H9 (cell line): ENCODE measurements around the gene KRTAP4-8. TPM values are rescaled to one million over a fixed set of nuclear protein-coding genes. Genes with fewer than 3 reads are reported as not detected.
A peak's percentile ranks its signal among the peaks of the same experiment; 100 is the strongest.

Experiments used
- DNase-seq: peaks from one replicate; pipeline ENCODE4 v3.0.0-alpha.2; 2017
- H2AFZ ChIP-seq: one replicate; pipeline ENCODE4 v1.6.1; 2013; ENCODE audit warnings: mild to moderate bottlenecking, low read length, control low read depth, moderate library complexity
- H2AK5ac ChIP-seq: 2 replicates; pipeline ENCODE4 v1.6.1; 2013; ENCODE audit warnings: low read length, control low read depth, mixed read lengths; ENCODE audit not compliant: insufficient read length
- H2BK120ac ChIP-seq: one replicate; pipeline ENCODE4 v1.6.1; 2013; ENCODE audit warnings: low read depth, mild to moderate bottlenecking, low read length, control low read depth, inconsistent platforms; ENCODE audit not compliant: poor library complexity, severe bottlenecking
- H2BK12ac ChIP-seq: 2 replicates; pipeline ENCODE4 v1.6.1; 2013; ENCODE audit warnings: low read length, control low read depth, mixed read lengths, low read depth; ENCODE audit not compliant: insufficient read length
- H2BK15ac ChIP-seq: 2 replicates; pipeline ENCODE4 v1.6.1; 2013; ENCODE audit warnings: low read depth, low read length, control low read depth
- H2BK20ac ChIP-seq: one replicate; pipeline ENCODE4 v1.6.1; 2013; ENCODE audit warnings: low read depth, mild to moderate bottlenecking, low read length, control low read depth, inconsistent platforms; ENCODE audit not compliant: poor library complexity, severe bottlenecking
- H2BK5ac ChIP-seq: 2 replicates; pipeline ENCODE4 v1.6.1; 2013; ENCODE audit warnings: low read length, control low read depth, mixed read lengths; ENCODE audit not compliant: insufficient read length
- H3K14ac ChIP-seq: 2 replicates; pipeline ENCODE4 v1.6.1; 2013; ENCODE audit warnings: low read length, control low read depth; ENCODE audit not compliant: insufficient read depth
- H3K18ac ChIP-seq: 2 replicates; pipeline ENCODE4 v1.6.1; 2013; ENCODE audit warnings: low read depth, mild to moderate bottlenecking, mixed read lengths, low read length, control low read depth; ENCODE audit not compliant: insufficient read length
- H3K23ac ChIP-seq: 2 replicates; pipeline ENCODE4 v1.6.1; 2013; ENCODE audit warnings: low read length, control low read depth, mixed read lengths, low read depth; ENCODE audit not compliant: insufficient read length
- H3K23me2 ChIP-seq: 2 replicates; pipeline ENCODE4 v1.6.1; 2013; ENCODE audit warnings: low read depth, mild to moderate bottlenecking, mixed read lengths, low read length, control low read depth; ENCODE audit not compliant: insufficient read length, poor library complexity, severe bottlenecking
- H3K27ac ChIP-seq: 2 replicates; pipeline ENCODE4 v1.5.1; 2013; ENCODE audit warnings: low read length, control low read depth, mixed read lengths, low read depth; ENCODE audit not compliant: insufficient read length
- H3K27me3 ChIP-seq: 2 replicates; pipeline ENCODE4 v1.6.1; 2013; ENCODE audit warnings: low read length, control low read depth, inconsistent platforms; ENCODE audit not compliant: insufficient read depth
- H3K4ac ChIP-seq: 2 replicates; pipeline ENCODE4 v1.6.1; 2013; ENCODE audit warnings: low read depth, mild to moderate bottlenecking, control low read depth, inconsistent platforms, low read length, moderate library complexity
- H3K4me1 ChIP-seq: 2 replicates; pipeline ENCODE4 v1.6.1; 2013; ENCODE audit warnings: low read length, control low read depth, inconsistent platforms; ENCODE audit not compliant: insufficient read depth
- H3K4me2 ChIP-seq: 2 replicates; pipeline ENCODE4 v1.6.1; 2013; ENCODE audit warnings: low read length, control low read depth, mixed read lengths; ENCODE audit not compliant: insufficient read length, insufficient read depth
- H3K56ac ChIP-seq: 2 replicates; pipeline ENCODE4 v1.6.1; 2013; ENCODE audit warnings: low read depth, mild to moderate bottlenecking, mixed read lengths, low read length, control low read depth; ENCODE audit not compliant: insufficient read length
- H3K79me1 ChIP-seq: 2 replicates; pipeline ENCODE4 v1.6.1; 2013; ENCODE audit warnings: low read depth, mild to moderate bottlenecking, moderate library complexity, low read length, control low read depth, inconsistent platforms; ENCODE audit not compliant: insufficient read depth, poor library complexity, severe bottlenecking
- H3K79me2 ChIP-seq: 2 replicates; pipeline ENCODE4 v1.6.1; 2013; ENCODE audit warnings: low read length, control low read depth, inconsistent platforms; ENCODE audit not compliant: insufficient read depth
- H3K9ac ChIP-seq: 2 replicates; pipeline ENCODE4 v1.6.1; 2013; ENCODE audit warnings: low read length, control low read depth, mixed read lengths; ENCODE audit not compliant: insufficient read length; ENCODE audit errors: extremely low read depth
- H3K9me3 ChIP-seq: one replicate; pipeline ENCODE4 v1.6.1; 2013; ENCODE audit warnings: low read depth, low read length, inconsistent platforms; ENCODE audit not compliant: control insufficient read depth
- H3T11ph ChIP-seq: one replicate; pipeline ENCODE4 v1.6.1; 2013; ENCODE audit warnings: mild to moderate bottlenecking, low read length, control low read depth, inconsistent platforms
- H4K20me1 ChIP-seq: one replicate; pipeline ENCODE4 v1.6.1; 2013; ENCODE audit not compliant: control insufficient read depth, insufficient read length, insufficient read depth
- H4K5ac ChIP-seq: 2 replicates; pipeline ENCODE4 v1.6.1; 2013; ENCODE audit warnings: low read depth, mild to moderate bottlenecking, mixed read lengths, low read length, control low read depth; ENCODE audit not compliant: insufficient read length
- H4K8ac ChIP-seq: replicated peaks from 2 replicates; pipeline ENCODE4 v1.6.1; 2013; ENCODE audit warnings: low read length, control low read depth, mixed read lengths, low read depth; ENCODE audit not compliant: insufficient read length
- H4K91ac ChIP-seq: 2 replicates; pipeline ENCODE4 v1.6.1; 2013; ENCODE audit warnings: low read depth, mild to moderate bottlenecking, moderate library complexity, mixed read lengths, low read length, control low read depth; ENCODE audit not compliant: insufficient read length
- H3K27ac Mint-ChIP-seq, 3 experiments: 2 replicates in 2 of 3; 3 replicates in 1 of 3; pipeline ENCODE4 v1.8.0; 2020 to 2021; ENCODE audit warnings: mixed read lengths in 3 of 3, mild to moderate bottlenecking in 1 of 3, moderate library complexity in 1 of 3
- H3K27me3 Mint-ChIP-seq: 2 replicates; pipeline ENCODE4 v1.8.0; 2021; ENCODE audit warnings: low read depth, mild to moderate bottlenecking, moderate library complexity, mixed read lengths
- H3K36me3 Mint-ChIP-seq, 3 experiments: 2 replicates in 2 of 3; 3 replicates in 1 of 3; pipeline ENCODE4 v1.8.0; 2020 to 2021; ENCODE audit warnings: low read depth in 3 of 3, mixed read lengths in 3 of 3; ENCODE audit not compliant: insufficient read depth in 1 of 3
- H3K4me1 Mint-ChIP-seq, 2 experiments: 2 replicates each; pipeline ENCODE4 v1.8.0; 2020; ENCODE audit warnings: mixed read lengths in 2 of 2
- H3K4me3 Mint-ChIP-seq, 2 experiments: 2 replicates in 1 of 2; 3 replicates in 1 of 2; pipeline ENCODE4 v1.8.0; 2020 to 2021; ENCODE audit warnings: mild to moderate bottlenecking in 2 of 2, mixed read lengths in 2 of 2, moderate library complexity in 1 of 2
- H3K9me3 Mint-ChIP-seq, 2 experiments: 2 replicates in 1 of 2; 3 replicates in 1 of 2; pipeline ENCODE4 v1.8.0; 2020; ENCODE audit warnings: mild to moderate bottlenecking in 2 of 2, mixed read lengths in 2 of 2, moderate library complexity in 1 of 2
- WGBS: extraction: QIAGEN DNeasy Blood & Tissue Kit; methylation state at CpG from one replicate; pipeline ENCODE4 v1.1.7; 2013; ENCODE audit warnings: missing lambda C conversion rate, low lambda C conversion rate, mixed read lengths; ENCODE audit not compliant: insufficient read length; ENCODE audit errors: extremely low coverage; 5-methylcytosine and 5-hydroxymethylcytosine counted together
- total RNA-seq: library from RNA; stranded (reverse); gene quantifications from 2 replicates; pipeline ENCODE4 v1.2.1, GENCODE V29; 2021
- TF ChIP-seq, protein P1 (sequence below): fragments of 200-600 bp; sonication (generic); conservative IDR thresholded peaks from 3 replicates; pipeline ENCODE4 v1.8.0; 2021; ENCODE audit warnings: antibody characterized with exemption, mild to moderate bottlenecking

KRTAP4-8 gene
- total RNA-seq, 1 experiment from 2014 or later: not detected

DNA sequence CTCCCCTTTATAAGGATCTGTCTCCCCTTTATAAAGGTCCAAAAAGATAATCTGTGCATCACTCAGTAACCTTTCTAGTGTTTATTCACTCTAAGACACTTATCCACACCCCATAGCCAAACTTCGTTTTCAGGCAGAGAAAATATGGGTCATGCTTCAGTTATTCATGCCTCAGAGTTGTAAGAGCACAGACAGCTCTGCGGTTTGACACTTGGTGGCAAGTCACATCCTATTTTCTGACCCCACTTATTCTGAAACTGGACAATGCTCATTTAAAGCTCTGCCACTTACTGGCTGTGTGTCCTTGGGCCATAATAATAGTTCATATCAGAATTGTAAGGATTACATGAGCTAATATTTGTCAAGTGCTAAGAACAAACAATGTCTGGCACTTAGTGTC is 48.8 kb downstream of the KRTAP4-8 start:
- Histone ChIP-seq H3K9ac (no peak overlapping the region), H2BK120ac (no peak overlapping the region), H2BK12ac (no peak overlapping the region), H3K4me1 (no peaks in the 10 kb centered on the region), H3K4me2 (no peak overlapping the region), H3K4ac (no peak overlapping the region), H3K27me3 (no peaks in the 10 kb centered on the region), H3K23ac (no peak overlapping the region), H2AFZ (no peak overlapping the region), H3K9me3 (no peaks in the 10 kb centered on the region), H2AK5ac (no peak overlapping the region), H4K8ac (no peak overlapping the region), H2BK5ac (no peak overlapping the region), H4K91ac (no peak overlapping the region), H3K18ac (no peak overlapping the region), H4K5ac (no peak overlapping the region), H3T11ph (no peak overlapping the region), H3K79me2 (no peaks in the 10 kb centered on the region), H3K23me2 (no peaks in the 10 kb centered on the region), H3K14ac (no peak overlapping the region), H3K27ac (no peak overlapping the region), H4K20me1 (no peaks in the 10 kb centered on the region), H2BK15ac (no peak overlapping the region), H2BK20ac (no peak overlapping the region), H3K79me1 (no peaks in the 10 kb centered on the region), H3K56ac (no peak overlapping the region)
- DNase-seq: no peak
- Mint-ChIP-seq H3K9me3 (peaks cover 0 to 6% of the 10 kb centered on the region in 2 experiments; a peak in 2 of 5 replicates), H3K36me3 (no peaks in the 10 kb centered on the region; a peak in 1 of 7 replicates), H3K4me1 (peaks cover 19% of the 10 kb centered on the region in 2 experiments), H3K27me3 (no peaks in the 10 kb centered on the region), H3K27ac (peak overlapping the region in 1 of 3 experiments; percentile 60; a peak in 1 of 7 replicates), H3K4me3 (no peak overlapping the region)
- TF ChIP-seq, protein P1, sequence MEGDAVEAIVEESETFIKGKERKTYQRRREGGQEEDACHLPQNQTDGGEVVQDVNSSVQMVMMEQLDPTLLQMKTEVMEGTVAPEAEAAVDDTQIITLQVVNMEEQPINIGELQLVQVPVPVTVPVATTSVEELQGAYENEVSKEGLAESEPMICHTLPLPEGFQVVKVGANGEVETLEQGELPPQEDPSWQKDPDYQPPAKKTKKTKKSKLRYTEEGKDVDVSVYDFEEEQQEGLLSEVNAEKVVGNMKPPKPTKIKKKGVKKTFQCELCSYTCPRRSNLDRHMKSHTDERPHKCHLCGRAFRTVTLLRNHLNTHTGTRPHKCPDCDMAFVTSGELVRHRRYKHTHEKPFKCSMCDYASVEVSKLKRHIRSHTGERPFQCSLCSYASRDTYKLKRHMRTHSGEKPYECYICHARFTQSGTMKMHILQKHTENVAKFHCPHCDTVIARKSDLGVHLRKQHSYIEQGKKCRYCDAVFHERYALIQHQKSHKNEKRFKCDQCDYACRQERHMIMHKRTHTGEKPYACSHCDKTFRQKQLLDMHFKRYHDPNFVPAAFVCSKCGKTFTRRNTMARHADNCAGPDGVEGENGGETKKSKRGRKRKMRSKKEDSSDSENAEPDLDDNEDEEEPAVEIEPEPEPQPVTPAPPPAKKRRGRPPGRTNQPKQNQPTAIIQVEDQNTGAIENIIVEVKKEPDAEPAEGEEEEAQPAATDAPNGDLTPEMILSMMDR: no peak
- WGBS: no CpG with 5 or more reads among the region's 2 CpGs
